Measurements from ENCODE around the gene PCDHB8.
"Not testable (repeated sequence)": the region's sequence is repeated elsewhere in the genome, so short reads cannot be mapped to it uniquely, and the experiment has no call there.

The PCDHB8 gene

DNA sequence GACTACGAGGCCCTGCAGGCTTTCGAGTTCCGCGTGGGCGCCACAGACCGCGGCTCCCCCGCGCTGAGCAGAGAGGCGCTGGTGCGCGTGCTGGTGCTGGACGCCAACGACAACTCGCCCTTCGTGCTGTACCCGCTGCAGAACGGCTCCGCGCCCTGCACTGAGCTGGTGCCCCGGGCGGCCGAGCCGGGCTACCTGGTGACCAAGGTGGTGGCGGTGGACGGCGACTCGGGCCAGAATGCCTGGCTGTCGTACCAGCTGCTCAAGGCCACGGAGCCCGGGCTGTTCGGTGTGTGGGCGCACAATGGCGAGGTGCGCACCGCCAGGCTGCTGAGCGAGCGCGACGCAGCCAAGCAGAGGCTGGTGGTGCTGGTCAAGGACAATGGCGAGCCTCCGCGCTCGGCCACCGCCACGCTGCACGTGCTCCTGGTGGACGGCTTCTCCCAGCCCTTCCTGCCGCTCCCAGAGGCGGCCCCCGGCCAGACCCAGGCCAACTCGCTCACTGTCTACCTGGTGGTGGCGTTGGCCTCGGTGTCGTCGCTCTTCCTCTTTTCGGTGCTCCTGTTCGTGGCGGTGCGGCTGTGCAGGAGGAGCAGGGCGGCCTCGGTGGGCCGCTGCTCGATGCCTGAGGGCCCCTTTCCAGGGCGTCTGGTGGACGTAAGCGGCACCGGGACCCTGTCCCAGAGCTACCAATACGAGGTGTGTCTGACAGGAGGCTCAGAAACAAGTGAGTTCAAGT is 6.7 kb downstream of the PCDHB8 start:
- DNase-seq: not testable (repeated sequence)

DNA sequence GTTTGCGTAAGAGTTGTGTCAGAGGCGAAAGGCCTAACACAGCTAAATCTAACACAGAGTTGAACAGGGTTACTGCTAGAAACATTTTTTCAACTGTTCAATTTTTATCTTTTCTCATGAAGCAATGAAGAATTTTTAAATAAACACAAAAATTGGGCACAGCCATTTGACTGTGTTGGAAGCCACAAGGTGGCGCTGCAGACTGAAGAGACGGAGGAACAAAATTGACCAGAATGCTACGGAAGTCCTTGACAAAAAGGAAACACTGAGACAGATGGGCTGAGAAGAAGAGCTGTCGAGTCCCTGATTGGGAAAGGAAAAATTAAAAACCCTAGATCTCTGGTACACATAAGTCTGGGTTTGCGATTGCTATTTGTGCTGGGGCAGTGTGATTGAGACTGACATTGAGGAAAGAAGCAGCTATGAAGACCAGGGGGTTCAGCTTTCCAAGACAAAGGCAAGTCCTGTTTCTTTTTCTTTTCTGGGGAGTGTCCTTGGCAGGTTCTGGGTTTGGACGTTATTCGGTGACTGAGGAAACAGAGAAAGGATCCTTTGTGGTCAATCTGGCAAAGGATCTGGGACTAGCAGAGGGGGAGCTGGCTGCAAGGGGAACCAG is 9.4 kb downstream of the PCDHB8 start, which contains the start of gene PCDHB9:
PCDHB9 (plus strand) TSS at position 265 of the 616 bp plus-strand sequence; CDS start at position 423, 158 bp downstream.
- DNase-seq: peak; percentile 29 to 42

DNA sequence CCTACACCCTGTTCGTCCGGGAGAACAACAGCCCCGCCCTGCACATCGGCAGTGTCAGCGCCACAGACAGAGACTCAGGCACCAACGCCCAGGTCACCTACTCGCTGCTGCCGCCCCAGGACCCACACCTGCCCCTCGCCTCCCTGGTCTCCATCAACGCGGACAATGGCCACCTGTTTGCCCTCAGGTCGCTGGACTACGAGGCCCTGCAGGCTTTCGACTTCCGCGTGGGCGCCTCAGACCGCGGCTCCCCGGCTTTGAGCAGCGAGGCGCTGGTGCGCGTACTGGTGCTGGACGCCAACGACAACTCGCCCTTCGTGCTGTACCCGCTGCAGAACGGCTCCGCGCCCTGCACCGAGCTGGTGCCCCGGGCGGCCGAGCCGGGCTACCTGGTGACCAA is 11.1 kb downstream of the PCDHB8 start:
- DNase-seq: not testable (repeated sequence)

DNA sequence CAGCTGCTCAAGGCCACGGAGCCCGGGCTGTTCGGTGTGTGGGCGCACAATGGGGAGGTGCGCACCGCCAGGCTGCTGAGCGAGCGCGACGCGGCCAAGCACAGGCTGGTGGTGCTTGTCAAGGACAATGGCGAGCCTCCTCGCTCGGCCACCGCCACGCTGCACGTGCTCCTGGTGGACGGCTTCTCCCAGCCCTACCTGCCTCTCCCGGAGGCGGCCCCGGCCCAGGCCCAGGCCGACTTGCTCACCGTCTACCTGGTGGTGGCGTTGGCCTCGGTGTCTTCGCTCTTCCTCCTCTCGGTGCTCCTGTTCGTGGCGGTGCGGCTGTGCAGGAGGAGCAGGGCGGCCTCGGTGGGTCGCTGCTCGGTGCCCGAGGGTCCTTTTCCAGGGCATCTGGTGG is 11.5 kb downstream of the PCDHB8 start:
- not testable (repeated sequence) for DNase-seq

DNA sequence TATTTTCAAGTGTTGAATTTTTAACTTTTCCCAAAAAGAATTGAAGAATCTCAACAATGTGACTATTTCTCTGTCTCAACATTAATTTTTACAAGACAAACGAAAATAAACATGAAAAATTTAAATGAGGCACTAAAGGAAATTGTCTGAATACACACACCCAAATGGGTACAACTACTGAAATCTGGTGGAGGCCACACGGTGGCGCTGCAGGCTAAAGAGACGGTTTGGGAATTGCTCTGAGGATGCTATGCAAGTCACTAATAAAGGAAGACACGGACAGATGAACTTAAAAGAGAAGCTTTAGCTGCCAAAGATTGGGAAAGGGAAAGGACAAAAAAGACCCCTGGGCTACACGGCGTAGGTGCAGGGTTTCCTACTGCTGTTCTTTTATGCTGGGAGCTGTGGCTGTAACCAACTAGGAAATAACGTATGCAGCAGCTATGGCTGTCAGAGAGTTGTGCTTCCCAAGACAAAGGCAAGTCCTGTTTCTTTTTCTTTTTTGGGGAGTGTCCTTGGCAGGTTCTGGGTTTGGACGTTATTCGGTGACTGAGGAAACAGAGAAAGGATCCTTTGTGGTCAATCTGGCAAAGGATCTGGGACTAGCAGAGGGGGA is 14.6 kb downstream of the PCDHB8 start, which contains the start of gene PCDHB10:
PCDHB10 (plus strand) TSS at position 244 of the 616 bp plus-strand sequence; CDS start at position 444, 200 bp downstream.
- peak; percentile 42 to 52 for DNase-seq

DNA sequence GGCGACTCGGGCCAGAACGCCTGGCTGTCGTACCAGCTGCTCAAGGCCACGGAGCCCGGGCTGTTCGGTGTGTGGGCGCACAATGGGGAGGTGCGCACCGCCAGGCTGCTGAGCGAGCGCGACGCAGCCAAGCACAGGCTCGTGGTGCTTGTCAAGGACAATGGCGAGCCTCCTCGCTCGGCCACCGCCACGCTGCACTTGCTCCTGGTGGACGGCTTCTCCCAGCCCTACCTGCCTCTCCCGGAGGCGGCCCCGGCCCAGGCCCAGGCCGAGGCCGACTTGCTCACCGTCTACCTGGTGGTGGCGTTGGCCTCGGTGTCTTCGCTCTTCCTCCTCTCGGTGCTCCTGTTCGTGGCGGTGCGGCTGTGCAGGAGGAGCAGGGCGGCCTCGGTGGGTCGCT is 16.7 kb downstream of the PCDHB8 start:
- DNase-seq: not testable (repeated sequence)

DNA sequence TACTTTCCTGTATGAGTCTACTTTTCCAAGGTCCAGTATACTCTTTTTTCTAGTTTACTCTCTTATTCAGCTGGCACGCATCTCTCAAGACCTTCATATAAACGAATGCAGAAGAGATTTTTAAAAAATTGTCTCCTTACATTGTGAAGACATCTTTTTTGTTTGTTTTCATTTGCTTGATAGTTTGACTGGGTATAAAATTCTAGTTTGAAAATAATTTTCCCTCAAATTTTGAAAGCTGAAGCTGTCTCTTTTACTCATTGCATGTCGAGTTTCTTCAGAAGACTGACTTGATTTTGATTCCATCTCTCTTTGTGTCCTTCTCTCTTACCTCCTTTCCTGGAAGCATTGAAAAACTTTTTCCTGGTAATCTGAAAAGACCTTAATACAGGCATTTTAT is 18.8 kb downstream of the PCDHB8 start:
- DNase-seq: no peak

- no peak for DNase-seq
Observed at GRCh38 chr5:141199359-141200235, 22.0 kb downstream of the PCDHB8 start, which contains the start of gene PCDHB11. TSS of gene PCDHB11 (plus strand) at chr5:141199627. CDS start at chr5:141199775, 148 bp downstream.

- not testable (repeated sequence) for DNase-seq
Observed at GRCh38 chr5:141201126-141201525, 23.5 kb downstream of the PCDHB8 start.

- DNase-seq: not testable (repeated sequence)
Observed at GRCh38 chr5:141201646-141202045, 24.1 kb downstream of the PCDHB8 start.

DNA sequence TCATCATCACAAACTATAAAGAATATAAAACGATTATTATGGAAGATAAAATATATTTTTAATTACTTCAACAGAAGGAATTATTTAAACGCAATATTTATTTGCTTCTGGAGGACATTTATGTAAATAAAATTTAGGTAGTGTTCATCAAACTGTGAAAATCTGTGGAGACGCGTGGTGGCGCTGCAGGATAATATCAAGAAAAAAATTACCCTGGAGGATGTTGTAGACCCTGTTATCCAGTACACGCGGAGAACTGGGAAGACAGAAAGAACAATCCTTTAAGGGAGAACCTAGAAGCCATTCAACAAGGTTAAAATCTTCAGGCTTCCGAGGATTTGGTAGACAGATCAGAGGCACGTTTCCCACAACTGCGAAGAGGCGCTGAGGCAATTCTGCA is 30.9 kb downstream of the PCDHB8 start, which contains the start of gene PCDHB12:
PCDHB12 (plus strand) TSS at position 242 of the 400 bp plus-strand sequence. CDS start 189 bp downstream, outside the sequence.
- no peak for DNase-seq

GRCh38 chr5:141210281-141210680 is 32.7 kb downstream of the PCDHB8 start:
- DNase-seq: not testable (repeated sequence)

DNA sequence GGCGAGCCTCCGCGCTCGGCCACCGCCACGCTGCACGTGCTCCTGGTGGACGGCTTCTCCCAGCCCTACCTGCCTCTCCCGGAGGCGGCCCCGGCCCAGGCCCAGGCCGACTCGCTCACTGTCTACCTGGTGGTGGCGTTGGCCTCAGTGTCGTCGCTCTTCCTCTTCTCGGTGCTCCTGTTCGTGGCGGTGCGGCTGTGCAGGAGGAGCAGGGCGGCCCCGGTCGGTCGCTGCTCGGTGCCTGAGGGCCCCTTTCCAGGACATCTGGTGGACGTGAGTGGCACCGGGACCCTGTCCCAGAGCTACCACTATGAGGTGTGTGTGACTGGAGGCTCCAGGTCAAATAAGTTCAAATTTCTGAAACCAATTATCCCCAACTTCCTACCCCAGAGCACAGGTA is 33.3 kb downstream of the PCDHB8 start:
- not testable (repeated sequence) for DNase-seq

DNA sequence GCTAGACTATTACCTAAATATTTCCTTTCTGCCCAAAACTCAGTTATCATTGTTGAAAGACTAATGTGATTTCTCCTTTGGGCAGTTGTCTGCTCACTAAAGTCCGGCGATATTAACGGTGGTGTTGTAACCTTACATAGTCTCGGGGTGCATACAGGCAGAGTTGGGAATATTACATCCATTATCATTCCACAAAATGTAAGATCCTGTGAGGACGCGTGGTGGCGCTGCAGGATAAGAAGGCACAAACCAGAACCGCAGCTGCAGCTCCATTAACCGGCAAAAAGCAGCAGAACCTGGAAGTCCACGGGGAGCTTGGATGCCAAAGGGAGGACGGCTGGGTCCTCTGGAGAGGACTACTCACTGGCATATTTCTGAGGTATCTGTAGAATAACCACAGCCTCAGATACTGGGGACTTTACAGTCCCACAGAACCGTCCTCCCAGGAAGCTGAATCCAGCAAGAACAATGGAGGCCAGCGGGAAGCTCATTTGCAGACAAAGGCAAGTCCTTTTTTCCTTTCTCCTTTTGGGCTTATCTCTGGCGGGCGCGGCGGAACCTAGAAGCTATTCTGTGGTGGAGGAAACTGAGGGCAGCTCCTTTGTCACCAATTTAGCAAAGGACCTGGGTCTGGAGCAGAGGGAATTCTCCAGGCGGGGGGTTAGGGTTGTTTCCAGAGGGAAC is 36.2 kb downstream of the PCDHB8 start, which contains the start of gene PCDHB13:
PCDHB13 (plus strand) TSS at position 264 of the 684 bp plus-strand sequence; CDS start at position 469, 205 bp downstream.
- DNase-seq: peak; percentile 23 to 31

GRCh38 chr5:141214583-141214982 is 37.0 kb downstream of the PCDHB8 start:
- DNase-seq: not testable (repeated sequence)

DNA sequence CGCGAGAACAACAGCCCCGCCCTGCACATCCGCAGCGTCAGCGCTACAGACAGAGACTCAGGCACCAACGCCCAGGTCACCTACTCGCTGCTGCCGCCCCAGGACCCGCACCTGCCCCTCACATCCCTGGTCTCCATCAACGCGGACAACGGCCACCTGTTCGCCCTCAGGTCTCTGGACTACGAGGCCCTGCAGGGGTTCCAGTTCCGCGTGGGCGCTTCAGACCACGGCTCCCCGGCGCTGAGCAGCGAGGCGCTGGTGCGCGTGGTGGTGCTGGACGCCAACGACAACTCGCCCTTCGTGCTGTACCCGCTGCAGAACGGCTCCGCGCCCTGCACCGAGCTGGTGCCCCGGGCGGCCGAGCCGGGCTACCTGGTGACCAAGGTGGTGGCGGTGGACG is 37.9 kb downstream of the PCDHB8 start:
- not testable (repeated sequence) for DNase-seq

DNA sequence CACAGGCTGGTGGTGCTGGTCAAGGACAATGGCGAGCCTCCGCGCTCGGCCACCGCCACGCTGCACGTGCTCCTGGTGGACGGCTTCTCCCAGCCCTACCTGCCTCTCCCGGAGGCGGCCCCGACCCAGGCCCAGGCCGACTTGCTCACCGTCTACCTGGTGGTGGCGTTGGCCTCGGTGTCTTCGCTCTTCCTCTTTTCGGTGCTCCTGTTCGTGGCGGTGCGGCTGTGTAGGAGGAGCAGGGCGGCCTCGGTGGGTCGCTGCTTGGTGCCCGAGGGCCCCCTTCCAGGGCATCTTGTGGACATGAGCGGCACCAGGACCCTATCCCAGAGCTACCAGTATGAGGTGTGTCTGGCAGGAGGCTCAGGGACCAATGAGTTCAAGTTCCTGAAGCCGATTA is 38.4 kb downstream of the PCDHB8 start:
- not testable (repeated sequence) for DNase-seq

DNA sequence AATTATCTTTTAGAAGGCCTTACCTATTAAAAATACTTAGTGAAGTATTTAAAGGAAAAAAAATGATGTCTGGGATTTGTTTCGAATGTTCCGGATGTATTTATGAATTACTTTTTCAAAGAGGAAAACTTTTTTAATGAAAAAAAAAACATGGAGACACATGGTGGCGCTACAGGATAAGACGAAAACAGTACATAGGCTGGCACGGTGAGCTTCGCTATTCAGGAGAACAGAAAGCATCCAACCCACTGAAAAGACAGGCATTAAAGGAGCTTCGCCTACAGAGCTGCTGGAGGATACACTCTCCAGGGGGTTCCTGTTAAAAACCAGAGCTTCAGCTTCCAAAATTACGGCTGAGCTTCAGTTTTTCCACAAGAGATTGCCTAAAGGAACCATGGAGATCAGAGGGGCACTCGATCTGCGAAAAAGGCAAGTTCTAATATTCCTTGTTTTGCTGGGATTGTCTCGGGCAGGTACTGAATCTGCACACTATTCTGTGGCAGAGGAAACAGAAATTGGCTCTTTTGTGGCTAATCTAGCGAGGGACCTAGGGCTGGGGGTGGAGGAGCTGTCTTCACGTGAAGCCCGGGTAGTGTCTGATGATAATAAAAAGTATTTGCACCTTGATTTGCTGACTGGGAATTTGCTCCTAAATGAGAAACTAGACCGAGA is 45.7 kb downstream of the PCDHB8 start, which contains the start of gene PCDHB14:
PCDHB14 (plus strand) TSS at position 232 of the 672 bp plus-strand sequence; CDS start at position 395, 163 bp downstream.
- DNase-seq: no peak

- not testable (repeated sequence) for DNase-seq
Observed at GRCh38 chr5:141224844-141225243, 47.3 kb downstream of the PCDHB8 start.

DNA sequence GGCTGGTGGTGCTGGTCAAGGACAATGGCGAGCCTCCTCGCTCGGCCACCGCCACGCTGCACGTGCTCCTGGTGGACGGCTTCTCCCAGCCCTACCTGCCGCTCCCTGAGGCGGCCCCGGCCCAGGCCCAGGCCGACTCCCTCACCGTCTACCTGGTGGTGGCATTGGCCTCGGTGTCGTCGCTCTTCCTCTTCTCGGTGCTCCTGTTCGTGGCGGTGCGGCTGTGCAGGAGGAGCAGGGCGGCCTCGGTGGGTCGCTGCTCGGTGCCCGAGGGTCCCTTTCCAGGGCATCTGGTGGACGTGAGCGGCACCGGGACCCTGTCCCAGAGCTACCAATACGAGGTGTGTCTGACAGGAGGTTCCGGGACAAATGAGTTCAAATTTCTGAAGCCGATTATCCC is 47.8 kb downstream of the PCDHB8 start:
- DNase-seq: not testable (repeated sequence)
